ENCODE results near the gene CAMK1G.

The CAMK1G gene

GRCh38 chr1:209545423-209545822 is 38.1 kb upstream of the CAMK1G start:
- DNase-seq (ENCODE audit: low spot score), result no peak
- no peak for TF ChIP-seq CTCF (IDR thresholded peaks at IDR 0.05; ENCODE audit: extremely low read depth, missing control alignments)

DNA sequence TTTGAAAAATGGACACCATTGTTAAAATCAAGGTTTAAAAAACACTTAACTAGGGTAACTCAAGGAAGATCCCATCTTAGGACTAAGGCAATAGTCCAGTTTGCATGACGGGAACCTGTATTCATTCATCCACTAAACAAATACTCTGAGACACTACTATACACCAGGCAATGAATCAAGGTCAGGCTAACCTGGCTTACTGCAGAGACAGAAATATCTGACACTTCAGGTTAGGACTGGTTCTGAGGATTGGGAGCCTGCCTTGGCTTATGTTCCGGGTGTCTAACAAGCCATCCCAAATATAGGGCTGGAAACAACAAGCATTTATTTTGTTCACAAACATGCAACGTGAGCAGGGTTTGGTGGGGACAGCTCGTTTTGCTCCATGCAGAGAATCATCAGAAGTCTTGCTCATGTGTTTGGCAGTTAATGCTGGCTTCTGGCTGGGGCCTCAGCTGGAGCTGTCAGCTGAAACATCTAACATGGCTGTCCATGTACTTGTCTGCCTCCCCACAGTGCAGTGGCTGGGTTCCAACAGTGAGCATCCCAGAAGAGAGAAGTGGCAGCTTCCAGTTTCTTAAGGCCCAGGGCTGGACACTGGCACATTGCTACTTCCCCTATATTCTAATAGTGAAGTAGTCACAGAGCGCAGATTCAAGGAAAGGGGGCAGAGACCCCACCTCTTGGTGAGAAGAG is 37.0 kb upstream of the CAMK1G start:
- TF ChIP-seq CTCF (IDR thresholded peaks at IDR 0.05; ENCODE audit: extremely low read depth, missing control alignments), result no peak
- no peak for DNase-seq (ENCODE audit: low spot score)

GRCh38 chr1:209547626-209548025 is 35.9 kb upstream of the CAMK1G start:
- no peak for DNase-seq (ENCODE audit: low spot score)
- TF ChIP-seq CTCF (IDR thresholded peaks at IDR 0.05; ENCODE audit: extremely low read depth, missing control alignments), result no peak

DNA sequence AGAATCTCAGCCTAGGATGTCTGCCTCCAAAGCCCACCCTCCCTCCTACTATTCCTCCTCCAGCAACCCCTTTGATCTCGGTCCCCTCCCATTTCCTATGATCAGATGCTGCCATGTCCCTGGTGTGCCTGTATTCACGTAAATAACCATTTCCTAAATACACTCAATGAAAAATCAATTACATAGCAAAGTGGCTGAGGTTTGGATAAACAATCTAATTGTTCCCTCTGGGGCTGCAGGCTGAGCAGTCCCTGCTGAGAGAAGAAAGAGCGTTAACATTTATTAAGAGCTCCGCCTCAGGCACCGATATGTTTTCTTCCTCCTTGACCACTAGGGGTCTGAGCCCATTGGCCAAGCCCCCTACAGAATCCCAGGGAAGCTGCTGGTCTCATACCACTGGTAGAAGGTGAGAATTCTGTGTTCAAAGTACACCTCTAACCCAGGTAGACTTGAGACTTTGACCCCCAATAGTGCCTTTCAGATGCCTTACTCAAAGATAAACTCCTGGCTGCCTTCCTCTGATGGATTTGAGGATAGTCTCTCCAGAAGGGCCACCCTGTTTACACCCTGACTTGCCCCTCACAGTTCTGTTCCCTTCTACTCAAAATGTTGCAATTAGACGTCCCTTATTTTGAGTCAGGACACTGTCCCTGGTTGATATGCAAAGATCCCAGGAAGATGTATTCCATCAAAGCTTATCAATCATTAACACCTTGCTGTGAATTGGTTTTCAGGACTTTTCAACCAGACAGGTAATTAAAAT is 33.9 kb upstream of the CAMK1G start:
- no peak for TF ChIP-seq CTCF (IDR thresholded peaks at IDR 0.05; ENCODE audit: extremely low read depth, missing control alignments)
- no peak for DNase-seq (ENCODE audit: low spot score)

GRCh38 chr1:209550519-209550918 is 33.0 kb upstream of the CAMK1G start:
- TF ChIP-seq CTCF (IDR thresholded peaks at IDR 0.05; ENCODE audit: extremely low read depth, missing control alignments), result no peak
- DNase-seq (ENCODE audit: low spot score), result no peak

- TF ChIP-seq CTCF (IDR thresholded peaks at IDR 0.05; ENCODE audit: extremely low read depth, missing control alignments), result no peak
These were observed 30.9 kb upstream of the CAMK1G start for GRCh38 chr1:209552406-209553264.

More at GRCh38 chr1:209552406-209553264, 30.9 kb upstream of the CAMK1G start:
- DNase-seq (ENCODE audit: low spot score), result no peak

Measured in GM20000 (cell line).